ENCODE data around the gene ENO1.

The ENO1 gene

GRCh38 chr1:8814865-8815264 lies 63.6 kb downstream of the ENO1 start:
- Histone ChIP-seq H3K9me3 (no peaks in the 10 kb centered on the region), H3K4me3 (ENCODE audit: low read depth, low read length) (no peak overlapping the region; the same call in 1 of the 2 replicates), H3K4me1 (no peaks in the 10 kb centered on the region), H3K27me3 (no peaks in the 10 kb centered on the region), H3K36me3 (no peaks in the 10 kb centered on the region)
- TF ChIP-seq, protein P1, sequence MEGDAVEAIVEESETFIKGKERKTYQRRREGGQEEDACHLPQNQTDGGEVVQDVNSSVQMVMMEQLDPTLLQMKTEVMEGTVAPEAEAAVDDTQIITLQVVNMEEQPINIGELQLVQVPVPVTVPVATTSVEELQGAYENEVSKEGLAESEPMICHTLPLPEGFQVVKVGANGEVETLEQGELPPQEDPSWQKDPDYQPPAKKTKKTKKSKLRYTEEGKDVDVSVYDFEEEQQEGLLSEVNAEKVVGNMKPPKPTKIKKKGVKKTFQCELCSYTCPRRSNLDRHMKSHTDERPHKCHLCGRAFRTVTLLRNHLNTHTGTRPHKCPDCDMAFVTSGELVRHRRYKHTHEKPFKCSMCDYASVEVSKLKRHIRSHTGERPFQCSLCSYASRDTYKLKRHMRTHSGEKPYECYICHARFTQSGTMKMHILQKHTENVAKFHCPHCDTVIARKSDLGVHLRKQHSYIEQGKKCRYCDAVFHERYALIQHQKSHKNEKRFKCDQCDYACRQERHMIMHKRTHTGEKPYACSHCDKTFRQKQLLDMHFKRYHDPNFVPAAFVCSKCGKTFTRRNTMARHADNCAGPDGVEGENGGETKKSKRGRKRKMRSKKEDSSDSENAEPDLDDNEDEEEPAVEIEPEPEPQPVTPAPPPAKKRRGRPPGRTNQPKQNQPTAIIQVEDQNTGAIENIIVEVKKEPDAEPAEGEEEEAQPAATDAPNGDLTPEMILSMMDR (IDR thresholded peaks at IDR 0.05; ENCODE audit: low read depth, low read length) = peak; percentile 22
- DNase-seq = no peak

DNA sequence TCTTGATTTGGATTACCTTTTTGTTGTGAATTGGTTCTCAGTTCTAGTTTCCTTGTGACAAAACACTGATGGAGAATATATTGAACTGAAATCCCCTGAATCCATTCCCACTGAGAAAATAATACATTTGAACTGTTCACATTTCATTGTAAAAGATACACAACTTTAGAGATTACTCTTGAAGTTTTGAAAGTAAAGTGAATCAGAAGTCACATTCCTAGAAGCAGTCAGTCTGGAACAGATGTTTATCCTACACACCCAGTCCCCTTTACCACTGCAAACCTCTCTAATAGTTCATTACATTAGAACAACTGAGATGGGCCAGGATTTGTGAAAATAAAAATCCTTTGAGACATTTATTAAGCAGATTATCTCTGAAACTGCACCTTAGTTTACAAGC lies 64.5 kb downstream of the ENO1 start:
- Histone ChIP-seq H3K4me3 (ENCODE audit: low read depth, low read length) (no peak overlapping the region), H3K36me3 (no peaks in the 10 kb centered on the region), H3K27me3 (no peaks in the 10 kb centered on the region), H3K4me1 (no peaks in the 10 kb centered on the region), H3K9me3 (no peaks in the 10 kb centered on the region)
- TF ChIP-seq, protein P1 (IDR thresholded peaks at IDR 0.05; ENCODE audit: low read depth, low read length) = no peak
- no peak for DNase-seq

- H3K36me3 ChIP-seq = no peaks in the 10 kb centered on the region
- no peaks in the 10 kb centered on the region for H3K27me3 ChIP-seq
- H3K4me1 ChIP-seq = no peaks in the 10 kb centered on the region
- H3K9me3 ChIP-seq = no peaks in the 10 kb centered on the region
- TF ChIP-seq, protein P1 (IDR thresholded peaks at IDR 0.05; ENCODE audit: low read depth, low read length) = no peak
- H3K4me3 ChIP-seq (ENCODE audit: low read depth, low read length) = no peak overlapping the region
- no peak for DNase-seq
These were observed 65.3 kb downstream of the ENO1 start for GRCh38 chr1:8813016-8813763.

- no peaks in the 10 kb centered on the region for H3K9me3 ChIP-seq
- no peaks in the 10 kb centered on the region for H3K4me1 ChIP-seq
- no peaks in the 10 kb centered on the region for H3K36me3 ChIP-seq
- no peak for DNase-seq
- H3K27me3 ChIP-seq = no peaks in the 10 kb centered on the region
- no peak overlapping the region for H3K4me3 ChIP-seq (ENCODE audit: low read depth, low read length)
- TF ChIP-seq, protein P1 (IDR thresholded peaks at IDR 0.05; ENCODE audit: low read depth, low read length) = no peak
These were observed 66.4 kb downstream of the ENO1 start for GRCh38 chr1:8812081-8812480.
